Testis (tissue), 3 donors: Measurements from ENCODE around the gene FAM240B. TPM values are rescaled to one million over a fixed set of nuclear protein-coding genes. Genes with fewer than 3 reads are reported as not detected.

Source experiments
- DNase-seq: peaks from one replicate; pipeline ENCODE4 v3.0.0-alpha.2; 2019
- H3K27ac ChIP-seq, 2 donors: fragments of 200-600 bp; sonication (generic); one replicate each; pipeline ENCODE4 v1.5.1; 2019
- H3K27me3 ChIP-seq: fragments of 200-600 bp; sonication (generic); one replicate; pipeline ENCODE4 v1.5.1; 2019
- H3K36me3 ChIP-seq: fragments of 200-600 bp; sonication (generic); one replicate; pipeline ENCODE4 v1.5.1; 2017; ENCODE audit warnings: low read depth; ENCODE audit errors: missing control alignments
- H3K4me1 ChIP-seq: fragments of 200-600 bp; sonication (generic); one replicate; pipeline ENCODE4 v1.5.1; 2019
- H3K4me3 ChIP-seq, 2 donors: fragments of 200-600 bp; sonication (generic); one replicate each; pipeline ENCODE4 v1.5.1; 2017 to 2019
- H3K9me3 ChIP-seq: fragments of 200-600 bp; sonication (generic); one replicate; pipeline ENCODE4 v1.5.1; 2017
- POLR2A ChIP-seq: fragments of 450-650 bp; IDR thresholded peaks from one replicate; pipeline ENCODE4 v1.6.1; 2017; ENCODE audit warnings: antibody characterized with exemption, mild to moderate bottlenecking, moderate library complexity
- WGBS, 2 donors: methylation state at CpG; one replicate each; pipeline ENCODE4 v1.1.5; 2018; 5-methylcytosine and 5-hydroxymethylcytosine counted together
- intact Hi-C: fragments of 100-400 bp; cut with DNase I; formaldehyde crosslinking; loops from one replicate; pipeline ENCODE4 v1.15.1; 2023; ENCODE audit warnings: low total_unique reads
- polyA plus RNA-seq: library from polyadenylated mRNA; stranded (reverse); fragments of 350-450 nt; fragmentation: Illumina TruSeq; extraction: RNeasy Lipid Tissue Mini Kit (QIAGEN cat#74804); gene quantifications from one replicate; pipeline ENCODE4 v1.2.3, GENCODE V29; 2014; ENCODE audit warnings: low read depth, low replicate concordance; ENCODE audit not compliant: insufficient read depth
- total RNA-seq, 2 donors: library from RNA; depleted of rRNA; stranded (reverse); fragments of >200 nt; gene quantifications; one replicate each; pipeline ENCODE4 v1.2.3, GENCODE V29; 2016
- TF ChIP-seq, protein P1 (sequence below), 3 experiments: fragments of 450-650 bp in 2 of 3; fragments of 200-600 bp in 1 of 3; sonication (generic) in 1 of 3; IDR thresholded peaks; one replicate each; pipeline ENCODE4 v1.5.1; 2016 to 2019; ENCODE audit warnings: antibody characterized with exemption in 3 of 3, mild to moderate bottlenecking in 2 of 3, moderate library complexity in 1 of 3

FAM240B gene
- total and polyA plus RNA-seq, 3 donors from 2014 or later, result 0.81 to 1.3 TPM; not detected in 1

DNA sequence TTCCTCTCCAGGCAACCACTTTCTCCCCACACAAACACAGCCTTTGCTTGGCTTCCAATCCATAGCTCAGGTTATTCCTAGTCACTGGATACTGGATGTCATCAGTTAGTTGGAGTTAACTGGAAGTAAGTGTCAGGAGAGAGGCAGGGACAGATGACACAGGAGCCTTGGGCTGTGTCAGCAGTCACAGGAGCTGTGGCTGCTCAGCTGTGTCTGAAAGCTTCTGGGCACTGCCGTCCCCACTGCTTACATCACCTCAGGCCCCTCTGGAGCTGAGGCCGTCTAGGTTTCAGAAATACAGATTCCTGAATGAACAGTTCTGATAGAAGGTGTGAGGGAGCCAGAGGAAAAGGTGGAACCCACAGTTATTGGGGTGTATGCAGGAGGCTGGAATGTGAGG is 17.3 kb upstream of the FAM240B start:
- Histone ChIP-seq H3K27me3 (no peaks in the 10 kb centered on the region), H3K9me3 (no peaks in the 10 kb centered on the region), H3K4me3 (no peak overlapping the region), H3K4me1 (no peaks in the 10 kb centered on the region), H3K36me3 (no peaks in the 10 kb centered on the region), H3K27ac (no peak overlapping the region)
- intact Hi-C loops, result no loop called here
- TF ChIP-seq POLR2A, result no peak
- TF ChIP-seq, protein P1, sequence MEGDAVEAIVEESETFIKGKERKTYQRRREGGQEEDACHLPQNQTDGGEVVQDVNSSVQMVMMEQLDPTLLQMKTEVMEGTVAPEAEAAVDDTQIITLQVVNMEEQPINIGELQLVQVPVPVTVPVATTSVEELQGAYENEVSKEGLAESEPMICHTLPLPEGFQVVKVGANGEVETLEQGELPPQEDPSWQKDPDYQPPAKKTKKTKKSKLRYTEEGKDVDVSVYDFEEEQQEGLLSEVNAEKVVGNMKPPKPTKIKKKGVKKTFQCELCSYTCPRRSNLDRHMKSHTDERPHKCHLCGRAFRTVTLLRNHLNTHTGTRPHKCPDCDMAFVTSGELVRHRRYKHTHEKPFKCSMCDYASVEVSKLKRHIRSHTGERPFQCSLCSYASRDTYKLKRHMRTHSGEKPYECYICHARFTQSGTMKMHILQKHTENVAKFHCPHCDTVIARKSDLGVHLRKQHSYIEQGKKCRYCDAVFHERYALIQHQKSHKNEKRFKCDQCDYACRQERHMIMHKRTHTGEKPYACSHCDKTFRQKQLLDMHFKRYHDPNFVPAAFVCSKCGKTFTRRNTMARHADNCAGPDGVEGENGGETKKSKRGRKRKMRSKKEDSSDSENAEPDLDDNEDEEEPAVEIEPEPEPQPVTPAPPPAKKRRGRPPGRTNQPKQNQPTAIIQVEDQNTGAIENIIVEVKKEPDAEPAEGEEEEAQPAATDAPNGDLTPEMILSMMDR (IDR thresholded peaks at IDR 0.05), result no peak
- no peak for DNase-seq
- WGBS, 2 donors, result 68 to 69% methylated on average over 2 of the region's 2 CpGs

- Histone ChIP-seq H3K36me3 (no peaks in the 10 kb centered on the region), H3K4me1 (no peaks in the 10 kb centered on the region), H3K4me3 (no peak overlapping the region), H3K9me3 (no peaks in the 10 kb centered on the region), H3K27me3 (no peaks in the 10 kb centered on the region), H3K27ac (no peak overlapping the region)
- DNase-seq, result no peak
- intact Hi-C loops, result no loop called here
- 85 to 91% methylated on average over 5 of the region's 5 CpGs for WGBS, 2 donors
- TF ChIP-seq POLR2A, result no peak
- TF ChIP-seq, protein P1 (IDR thresholded peaks at IDR 0.05), result no peak
Measured at GRCh38 chr9:38734831-38735230, 14.9 kb upstream of the FAM240B start.

DNA sequence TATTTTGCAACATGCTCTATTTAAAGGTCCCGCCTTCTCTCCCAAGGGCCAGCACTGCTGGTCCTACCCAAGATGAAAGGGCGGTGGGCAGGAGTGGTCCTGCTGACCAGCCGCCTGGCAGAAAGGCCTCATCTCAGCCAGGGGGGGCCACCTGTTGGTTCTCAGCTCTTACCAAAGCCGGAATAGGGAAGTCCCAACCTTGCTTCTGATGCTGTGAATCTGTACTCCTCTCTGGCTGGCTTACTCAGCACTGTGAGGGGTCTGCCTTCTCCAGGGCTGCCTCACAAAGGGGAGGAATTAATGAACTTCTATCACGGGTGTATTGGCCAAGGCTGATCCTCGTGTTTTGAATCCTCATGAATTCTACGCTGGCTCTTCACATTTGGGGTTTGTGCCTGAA is 13.6 kb upstream of the FAM240B start:
- no peak overlapping the region for H3K4me3 ChIP-seq
- no peaks in the 10 kb centered on the region for H3K9me3 ChIP-seq
- DNase-seq, result no peak
- H3K27ac ChIP-seq, result no peak overlapping the region
- H3K27me3 ChIP-seq, result no peaks in the 10 kb centered on the region
- TF ChIP-seq, protein P1 (IDR thresholded peaks at IDR 0.05), result no peak
- TF ChIP-seq POLR2A, result no peak
- no peaks in the 10 kb centered on the region for H3K36me3 ChIP-seq
- 41 to 65% methylated on average over 5 to 7 of the region's 7 CpGs for WGBS, 2 donors
- intact Hi-C loops, result no loop called here
- H3K4me1 ChIP-seq, result no peaks in the 10 kb centered on the region

DNA sequence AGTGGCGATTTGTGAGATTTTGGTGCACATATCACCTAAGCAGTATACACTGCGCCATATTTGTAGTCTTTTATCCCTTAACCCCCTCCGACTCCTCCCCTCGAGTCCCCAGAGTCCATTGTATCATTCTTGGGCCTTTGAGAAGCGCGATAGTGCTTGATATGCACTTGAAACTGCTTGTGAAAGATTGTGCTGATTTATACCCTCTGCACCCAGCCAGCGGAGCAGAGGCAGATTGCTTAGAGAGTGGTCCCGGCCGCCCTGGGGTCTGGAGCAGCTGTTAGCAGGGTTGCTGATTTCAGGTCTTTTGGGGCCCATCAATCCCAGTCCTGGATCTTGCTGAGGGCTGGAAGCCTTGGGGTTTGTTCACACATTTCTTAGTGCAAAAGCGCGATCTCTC is 13.0 kb upstream of the FAM240B start:
- no peak overlapping the region for H3K27ac ChIP-seq
- DNase-seq, result no peak
- H3K4me3 ChIP-seq, result peak overlapping the region in 1 of 2 donors; percentile 13
- H3K27me3 ChIP-seq, result no peaks in the 10 kb centered on the region
- TF ChIP-seq, protein P1 (IDR thresholded peaks at IDR 0.05), result no peak
- no peak for TF ChIP-seq POLR2A
- H3K4me1 ChIP-seq, result no peaks in the 10 kb centered on the region
- intact Hi-C loops, result no loop called here
- H3K36me3 ChIP-seq, result no peaks in the 10 kb centered on the region
- WGBS, 2 donors, result 53 to 55% methylated on average over 11 of the region's 11 CpGs
- no peaks in the 10 kb centered on the region for H3K9me3 ChIP-seq

- Histone ChIP-seq H3K9me3 (no peaks in the 10 kb centered on the region), H3K27me3 (no peaks in the 10 kb centered on the region), H3K27ac (no peak overlapping the region), H3K4me3 (no peak overlapping the region), H3K4me1 (no peaks in the 10 kb centered on the region), H3K36me3 (no peaks in the 10 kb centered on the region)
- intact Hi-C loops, result no loop called here
- TF ChIP-seq POLR2A, result no peak
- TF ChIP-seq, protein P1 (IDR thresholded peaks at IDR 0.05), result peak in 1 of 3 experiments; percentile 14
- WGBS, 2 donors, result 11 to 26% methylated on average over 10 of the region's 10 CpGs
- peak; percentile 53 for DNase-seq
Measured at GRCh38 chr9:38727497-38728001, 7.6 kb upstream of the FAM240B start.
